GM21576 (cell line): Measurements from ENCODE around the gene LINC01488.

Experiments used
- ATAC-seq: cut with Tn5 transposase; IDR thresholded peaks from one replicate; pipeline ENCODE4 v1.9.1; 2021; ENCODE audit warnings: mild to moderate bottlenecking, moderate library complexity; ENCODE audit not compliant: unreplicated experiment

Gene LINC01488

GRCh38 chr11:69504127-69504526 is 22.7 kb downstream of the LINC01488 start:
- no peak for ATAC-seq

- no peak for ATAC-seq
Measured at GRCh38 chr11:69504576-69505335, 23.3 kb downstream of the LINC01488 start.

- ATAC-seq: no peak
Measured at GRCh38 chr11:69508974-69509373, 27.5 kb downstream of the LINC01488 start.

GRCh38 chr11:69509381-69509780 is 27.9 kb downstream of the LINC01488 start:
- ATAC-seq: no peak

- no peak for ATAC-seq
Measured at GRCh38 chr11:69509846-69510390, 28.5 kb downstream of the LINC01488 start.

- ATAC-seq: no peak
Measured at GRCh38 chr11:69510471-69511357, 29.3 kb downstream of the LINC01488 start.

- no peak for ATAC-seq
Measured at GRCh38 chr11:69511358-69512055, 30.0 kb downstream of the LINC01488 start.

- no peak for ATAC-seq
Measured at GRCh38 chr11:69512136-69512535, 30.7 kb downstream of the LINC01488 start.

GRCh38 chr11:69512790-69513189 is 31.3 kb downstream of the LINC01488 start:
- no peak for ATAC-seq

GRCh38 chr11:69513196-69513595 is 31.7 kb downstream of the LINC01488 start:
- no peak for ATAC-seq

GRCh38 chr11:69513663-69514224 is 32.3 kb downstream of the LINC01488 start:
- ATAC-seq: no peak

GRCh38 chr11:69514771-69515170 is 33.3 kb downstream of the LINC01488 start:
- ATAC-seq: no peak

- ATAC-seq: no peak
Measured at GRCh38 chr11:69515271-69516245, 34.1 kb downstream of the LINC01488 start.

- ATAC-seq: no peak
Measured at GRCh38 chr11:69516526-69516925, 35.1 kb downstream of the LINC01488 start.

- no peak for ATAC-seq
Measured at GRCh38 chr11:69518081-69518950, 36.9 kb downstream of the LINC01488 start.

GRCh38 chr11:69520186-69520916 is 38.9 kb downstream of the LINC01488 start:
- no peak for ATAC-seq

GRCh38 chr11:69521457-69521856 is 40.0 kb downstream of the LINC01488 start:
- ATAC-seq: no peak

GRCh38 chr11:69523453-69523852 is 42.0 kb downstream of the LINC01488 start:
- ATAC-seq: no peak
